GM12865 (cell line): ENCODE data around the gene HSPA12A.

Source experiments
- DNase-seq: peaks from one replicate; pipeline ENCODE4 v3.0.0; 2010; ENCODE audit warnings: low read depth
- H3K4me3 ChIP-seq: 2 replicates; pipeline ENCODE4 v1.5.1; 2011; ENCODE audit warnings: mild to moderate bottlenecking, low read depth, low read length, control low read depth
- CTCF ChIP-seq: IDR thresholded peaks from 2 replicates; pipeline ENCODE4 v1.5.1; 2011; ENCODE audit warnings: low read length, control low read depth, low read depth, inconsistent platforms; ENCODE audit not compliant: insufficient read depth; ENCODE audit errors: missing control alignments

HSPA12A gene

GRCh38 chr10:116742367-116743265 is at the start of gene HSPA12A:
Gene HSPA12A, minus strand, starts transcription at chr10:116742566. Its CDS starts 97 bp downstream, at chr10:116742469.
- DNase-seq = peak; percentile 48
- no peak within 1 kb of the TSS; the same call in 1 of the 2 replicates for H3K4me3 ChIP-seq
- TF ChIP-seq CTCF = no peak

GRCh38 chr10:116791241-116791640 is 48.9 kb upstream of the HSPA12A start:
- no peak for DNase-seq
- H3K4me3 ChIP-seq = no peak overlapping the region
- no peak for TF ChIP-seq CTCF

- TF ChIP-seq CTCF = peak; percentile 94
- no peak overlapping the region for H3K4me3 ChIP-seq
- DNase-seq = peak; percentile 63
Observed at GRCh38 chr10:116787893-116788665, 45.7 kb upstream of the HSPA12A start.

GRCh38 chr10:116787053-116787659 is 44.8 kb upstream of the HSPA12A start:
- DNase-seq = no peak
- H3K4me3 ChIP-seq = no peak overlapping the region
- no peak for TF ChIP-seq CTCF

- no peak for DNase-seq
- TF ChIP-seq CTCF = no peak
- no peak overlapping the region for H3K4me3 ChIP-seq
Observed at GRCh38 chr10:116785867-116786266, 43.5 kb upstream of the HSPA12A start.

GRCh38 chr10:116785282-116785681 is 42.9 kb upstream of the HSPA12A start:
- H3K4me3 ChIP-seq = no peak overlapping the region
- DNase-seq = no peak
- no peak for TF ChIP-seq CTCF
